Activated B cell treated with CpG ODN at 0.5 μM for 24 hours (primary cell): ENCODE results near the gene SLC51A. TPM values are rescaled to one million over a fixed set of nuclear protein-coding genes. Genes with fewer than 3 reads are reported as not detected.
"Not testable (repeated sequence)": the region's sequence is repeated elsewhere in the genome, so short reads cannot be mapped to it uniquely, and the experiment has no call there.

Experiments used
- ATAC-seq: fragments of 200-7000 bp; cut with Tn5 transposase; one replicate; pipeline ENCODE4 v1.10.0; 2021; ENCODE audit warnings: low read depth, mild to moderate bottlenecking, moderate library complexity
- CTCF ChIA-PET: fragments of 350-600 bp; sonication (Branson Sonifier 250); formaldehyde crosslinking; loops from one replicate; lab custom pipeline; 2021; ENCODE audit warnings: antibody characterized with exemption; lab: Charles Lee
- POLR2A ChIA-PET: fragments of 350-600 bp; sonication (Branson Sonifier 250); formaldehyde crosslinking; loops from one replicate; lab custom pipeline; 2021; ENCODE audit warnings: antibody characterized with exemption; lab: Charles Lee
- DNase-seq: peaks from one replicate; pipeline ENCODE4 v3.0.0; 2022
- H3K27ac Mint-ChIP-seq: one replicate; pipeline ENCODE4 v1.8.0; 2020; ENCODE audit warnings: mixed read lengths
- H3K27me3 Mint-ChIP-seq: one replicate; pipeline ENCODE4 v1.8.0; 2021; ENCODE audit warnings: mixed read lengths
- H3K36me3 Mint-ChIP-seq: one replicate; pipeline ENCODE4 v1.8.0; 2021; ENCODE audit warnings: low read depth, mixed read lengths
- H3K4me1 Mint-ChIP-seq: one replicate; pipeline ENCODE4 v1.8.0; 2021; ENCODE audit warnings: mixed read lengths
- H3K4me3 Mint-ChIP-seq: one replicate; pipeline ENCODE4 v1.8.0; 2020; ENCODE audit warnings: mild to moderate bottlenecking, mixed read lengths
- H3K9me3 Mint-ChIP-seq: one replicate; pipeline ENCODE4 v1.8.0; 2020; ENCODE audit warnings: mixed read lengths
- CTCF ChIP-seq: fragments of 200-600 bp; IDR thresholded peaks from one replicate; pipeline ENCODE4 v1.8.0; 2022; ENCODE audit warnings: antibody characterized with exemption, mild to moderate bottlenecking
- intact Hi-C: fragments of 100-400 bp; cut with micrococcal nuclease; formaldehyde crosslinking; loops from one replicate; pipeline ENCODE4 v1.15.1; 2024
- total RNA-seq: library from RNA; stranded (reverse); gene quantifications from 2 replicates; pipeline ENCODE4 v1.2.3, GENCODE V29; 2022

The SLC51A gene
- total RNA-seq, 1 donor from 2014 or later, result not detected

- no peaks in the 10 kb centered on the region for H3K27me3 Mint-ChIP-seq
Measured at GRCh38 chr3:196178993-196179379, 37.3 kb upstream of the SLC51A start.

GRCh38 chr3:196179380-196180308 is 36.7 kb upstream of the SLC51A start:
- Mint-ChIP-seq H3K27me3 (no peaks in the 10 kb centered on the region), H3K4me1 (peaks cover 48% of the 10 kb centered on the region), H3K4me3 (peak overlapping the region; percentile 66), H3K27ac (peak overlapping the region; percentile 97), H3K36me3 (no peaks in the 10 kb centered on the region), H3K9me3 (no peaks in the 10 kb centered on the region)
- ChIA-PET POLR2A (interaction anchor here (0.6 to 4.2 kb wide), 20 partner anchors 8 to 109 kb away, joined by 3 to 116 read pairs (median 5); partner anchors contain the start of gene TFRC), CTCF (interaction anchor here (0.7 to 3.7 kb wide), 9 partner anchors 10 to 106 kb away, joined by 3 to 36 read pairs (median 4); no protein-coding TSS in a partner anchor)
- peak; percentile 73 for DNase-seq
- no peak for TF ChIP-seq CTCF
- intact Hi-C loops, result loop anchor here (1.0 to 2.0 kb wide), 5 partner anchors 13 to 106 kb away; partner anchors contain the start of gene TFRC
- peak; percentile 80 for ATAC-seq

More at GRCh38 chr3:196178993-196179379, 37.3 kb upstream of the SLC51A start:
- ChIA-PET CTCF (interaction anchor here (0.7 to 3.7 kb wide), 5 partner anchors 11 to 106 kb away, joined by 3 to 36 read pairs (median 3); no protein-coding TSS in a partner anchor), POLR2A (interaction anchor here (0.8 to 4.2 kb wide), 15 partner anchors 9 to 108 kb away, joined by 3 to 116 read pairs (median 7); partner anchors contain the start of gene TFRC)
- no peak for ATAC-seq
- no peak for TF ChIP-seq CTCF
- Mint-ChIP-seq H3K9me3 (no peaks in the 10 kb centered on the region), H3K27ac (peak overlapping the region; percentile 97), H3K4me1 (peaks cover 47% of the 10 kb centered on the region), H3K36me3 (no peaks in the 10 kb centered on the region), H3K4me3 (peak overlapping the region; percentile 66)
- no peak for DNase-seq
- intact Hi-C loops, result loop anchor here (1.0 to 2.0 kb wide), 5 partner anchors 13 to 106 kb away; partner anchors contain the start of gene TFRC

GRCh38 chr3:196180346-196180745 is 36.0 kb upstream of the SLC51A start:
- ATAC-seq, result no peak
- Mint-ChIP-seq H3K27ac (peak overlapping the region; percentile 97), H3K4me3 (peak overlapping the region; percentile 66), H3K4me1 (peaks cover 48% of the 10 kb centered on the region), H3K9me3 (no peaks in the 10 kb centered on the region), H3K36me3 (no peaks in the 10 kb centered on the region), H3K27me3 (no peaks in the 10 kb centered on the region)
- ChIA-PET CTCF (interaction anchor here (1.3 to 3.7 kb wide), 4 partner anchors 12 to 107 kb away, joined by 6 to 36 read pairs (median 6); no protein-coding TSS in a partner anchor), POLR2A (interaction anchor here (0.7 to 4.2 kb wide), 13 partner anchors 11 to 110 kb away, joined by 3 to 116 read pairs (median 7); partner anchors contain the start of gene TFRC)
- no peak for TF ChIP-seq CTCF
- intact Hi-C loops, result no loop called here
- DNase-seq, result no peak

GRCh38 chr3:196181127-196181546 is 35.2 kb upstream of the SLC51A start:
- no peak for DNase-seq
- Mint-ChIP-seq H3K27me3 (no peaks in the 10 kb centered on the region), H3K36me3 (no peaks in the 10 kb centered on the region), H3K9me3 (no peaks in the 10 kb centered on the region), H3K4me3 (no peak overlapping the region), H3K27ac (peak overlapping the region; percentile 83), H3K4me1 (peaks cover 48% of the 10 kb centered on the region)
- ChIA-PET POLR2A (interaction anchor here (0.6 to 4.2 kb wide), 9 partner anchors 10 to 109 kb away, joined by 3 to 116 read pairs (median 10); partner anchors contain the start of gene TFRC), CTCF (interaction anchor here (1.2 to 3.7 kb wide), 3 partner anchors 13 to 108 kb away, joined by 3 to 36 read pairs (median 7); no protein-coding TSS in a partner anchor)
- intact Hi-C loops, result no loop called here
- TF ChIP-seq CTCF, result no peak
- no peak for ATAC-seq

GRCh38 chr3:196184169-196184432 is 32.2 kb upstream of the SLC51A start:
- ChIA-PET CTCF (interaction anchor here (1.6 kb wide), 1 partner anchor 110 kb away, joined by 7 read pairs; no protein-coding TSS in a partner anchor), POLR2A (interaction anchor here (0.5 to 1.3 kb wide), 4 partner anchors 8 to 123 kb away, joined by 4 to 5 read pairs (median 5); no protein-coding TSS in a partner anchor)
- H3K9me3 Mint-ChIP-seq, ATAC-seq, H3K27me3 Mint-ChIP-seq, H3K36me3 Mint-ChIP-seq, DNase-seq, H3K27ac Mint-ChIP-seq, H3K4me3 Mint-ChIP-seq, intact Hi-C loops: not testable (repeated sequence)
- peaks cover 60% of the 10 kb centered on the region for H3K4me1 Mint-ChIP-seq
